PFSK-1 (cell line): Measurements from ENCODE around the gene LIME1.

ENCODE experiments used
- FOXP2 ChIP-seq: optimal IDR thresholded peaks from 2 replicates; pipeline ENCODE3; 2011; ENCODE audit warnings: borderline replicate concordance, control low read depth, inconsistent platforms; ENCODE audit not compliant: insufficient read depth; ENCODE audit errors: extremely low read length, extremely low read depth
- REST ChIP-seq, 2 experiments: IDR thresholded peaks; 2 replicates each; pipeline versions ENCODE4 v1.6.1 to v1.8.0; 2011 to 2012; ENCODE audit warnings: low read depth in 2 of 2, low read length in 2 of 2, control low read depth in 1 of 2, inconsistent platforms in 1 of 2, mild to moderate bottlenecking in 1 of 2, moderate library complexity in 1 of 2; ENCODE audit not compliant: insufficient read depth in 1 of 2
- SIN3A ChIP-seq: IDR thresholded peaks from 2 replicates; pipeline ENCODE4 v1.6.1; 2012; ENCODE audit warnings: mild to moderate bottlenecking, low read length, moderate library complexity, borderline replicate concordance; ENCODE audit not compliant: insufficient read depth

DNA sequence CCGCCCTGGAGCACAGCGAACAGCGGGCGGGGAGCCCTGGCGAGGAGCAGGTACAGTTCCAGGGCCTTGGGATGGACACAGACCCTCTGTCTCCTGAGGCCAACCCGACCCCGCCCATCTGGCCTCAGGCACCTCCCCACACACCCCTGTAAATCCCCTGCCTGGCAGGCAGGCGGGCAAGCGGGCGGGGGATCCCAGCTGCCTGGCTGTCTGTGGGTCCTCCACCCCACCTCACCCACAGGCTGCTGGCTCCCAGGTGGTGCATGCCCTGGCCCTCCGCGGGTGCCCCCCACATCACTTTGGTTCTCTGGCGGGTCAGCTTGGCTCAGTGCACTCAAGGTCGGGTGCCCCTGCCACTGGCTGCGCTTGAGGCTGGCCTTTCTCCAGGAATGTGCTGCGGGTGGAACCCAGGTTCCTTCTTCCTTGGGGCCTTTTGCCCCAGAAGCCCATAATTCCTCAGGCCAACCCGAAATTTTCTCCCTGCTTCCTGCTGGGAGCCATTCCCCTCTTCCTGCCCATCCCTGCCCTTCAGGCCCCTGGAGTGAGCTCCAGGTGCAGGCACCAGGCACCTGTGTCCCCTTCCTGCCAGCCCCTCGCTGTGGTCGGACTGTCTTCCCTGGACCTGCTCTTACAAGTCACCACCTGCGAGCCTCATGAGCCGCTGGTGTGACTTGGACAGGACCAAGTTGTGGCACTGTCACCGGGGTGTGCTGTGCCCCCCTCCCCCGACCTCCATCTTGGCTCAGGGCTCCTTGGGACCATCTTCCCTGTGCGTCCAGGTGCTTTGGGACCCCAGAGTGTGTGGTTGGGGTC, 45.4 kb upstream of the LIME1 start:
- TF ChIP-seq REST (IDR thresholded peaks at IDR 0.05; ENCODE audit: insufficient read depth in 1 of 2, low read depth in 2 of 2, low read length in 2 of 2) (no peak), SIN3A (no peak), FOXP2 (no peak)
